ENCODE data around the gene CTIF. TPM values are rescaled to one million over a fixed set of nuclear protein-coding genes. Genes with fewer than 3 reads are reported as not detected.

CTIF gene
- total RNA-seq, 1 donor from 2014 or later: 51.5 TPM

GRCh38 chr18:48527461-48527860 is 11.4 kb upstream of the CTIF start:
- Mint-ChIP-seq H3K9me3 (ENCODE audit: unreplicated experiment) (no peaks in the 10 kb centered on the region), H3K27ac (ENCODE audit: unreplicated experiment) (no peak overlapping the region), H3K27me3 (ENCODE audit: unreplicated experiment) (no peaks in the 10 kb centered on the region), H3K36me3 (ENCODE audit: low read depth, unreplicated experiment) (no peaks in the 10 kb centered on the region), H3K4me1 (ENCODE audit: unreplicated experiment) (no peaks in the 10 kb centered on the region), H3K4me3 (ENCODE audit: unreplicated experiment) (no peak overlapping the region)
- DNase-seq (ENCODE audit: low spot score): no peak
- no peak for TF ChIP-seq CTCF (IDR thresholded peaks at IDR 0.05; ENCODE audit: unreplicated experiment)

GRCh38 chr18:48528861-48529260 is 10.0 kb upstream of the CTIF start:
- Mint-ChIP-seq H3K4me3 (ENCODE audit: unreplicated experiment) (no peak overlapping the region), H3K36me3 (ENCODE audit: low read depth, unreplicated experiment) (no peaks in the 10 kb centered on the region)

GRCh38 chr18:48529796-48530195 is 9.0 kb upstream of the CTIF start:
- H3K27ac Mint-ChIP-seq (ENCODE audit: unreplicated experiment): no peak overlapping the region
- H3K27me3 Mint-ChIP-seq (ENCODE audit: unreplicated experiment): no peaks in the 10 kb centered on the region
- H3K36me3 Mint-ChIP-seq (ENCODE audit: low read depth, unreplicated experiment): no peaks in the 10 kb centered on the region
- no peaks in the 10 kb centered on the region for H3K4me1 Mint-ChIP-seq (ENCODE audit: unreplicated experiment)
- no peak overlapping the region for H3K4me3 Mint-ChIP-seq (ENCODE audit: unreplicated experiment)
- no peaks in the 10 kb centered on the region for H3K9me3 Mint-ChIP-seq (ENCODE audit: unreplicated experiment)
- DNase-seq (ENCODE audit: low spot score): no peak
- no peak for TF ChIP-seq CTCF (IDR thresholded peaks at IDR 0.05; ENCODE audit: unreplicated experiment)

More at GRCh38 chr18:48528861-48529260, 10.0 kb upstream of the CTIF start:
- no peaks in the 10 kb centered on the region for H3K27me3 Mint-ChIP-seq (ENCODE audit: unreplicated experiment)
- DNase-seq (ENCODE audit: low spot score): no peak
- H3K4me1 Mint-ChIP-seq (ENCODE audit: unreplicated experiment): no peaks in the 10 kb centered on the region
- TF ChIP-seq CTCF (IDR thresholded peaks at IDR 0.05; ENCODE audit: unreplicated experiment): no peak
- no peak overlapping the region for H3K27ac Mint-ChIP-seq (ENCODE audit: unreplicated experiment)
- H3K9me3 Mint-ChIP-seq (ENCODE audit: unreplicated experiment): no peaks in the 10 kb centered on the region

GRCh38 chr18:48530399-48531081 is 8.3 kb upstream of the CTIF start:
- H3K27me3 Mint-ChIP-seq (ENCODE audit: unreplicated experiment): no peaks in the 10 kb centered on the region
- no peak for TF ChIP-seq CTCF (IDR thresholded peaks at IDR 0.05; ENCODE audit: unreplicated experiment)
- DNase-seq (ENCODE audit: low spot score): no peak
- no peak overlapping the region for H3K27ac Mint-ChIP-seq (ENCODE audit: unreplicated experiment)
- no peaks in the 10 kb centered on the region for H3K9me3 Mint-ChIP-seq (ENCODE audit: unreplicated experiment)
- no peaks in the 10 kb centered on the region for H3K36me3 Mint-ChIP-seq (ENCODE audit: low read depth, unreplicated experiment)
- no peak overlapping the region for H3K4me3 Mint-ChIP-seq (ENCODE audit: unreplicated experiment)
- peaks cover 3% of the 10 kb centered on the region for H3K4me1 Mint-ChIP-seq (ENCODE audit: unreplicated experiment)

GRCh38 chr18:48531082-48531403 is 7.8 kb upstream of the CTIF start:
- Mint-ChIP-seq H3K4me1 (ENCODE audit: unreplicated experiment) (peaks cover 3% of the 10 kb centered on the region), H3K9me3 (ENCODE audit: unreplicated experiment) (no peaks in the 10 kb centered on the region), H3K4me3 (ENCODE audit: unreplicated experiment) (no peak overlapping the region), H3K27ac (ENCODE audit: unreplicated experiment) (no peak overlapping the region), H3K36me3 (ENCODE audit: low read depth, unreplicated experiment) (no peaks in the 10 kb centered on the region), H3K27me3 (ENCODE audit: unreplicated experiment) (peaks cover 2% of the 10 kb centered on the region)
- TF ChIP-seq CTCF (IDR thresholded peaks at IDR 0.05; ENCODE audit: unreplicated experiment): no peak
- no peak for DNase-seq (ENCODE audit: low spot score)
